Measurements from ENCODE around the gene DPP8. TPM values are rescaled to one million over a fixed set of nuclear protein-coding genes. Genes with fewer than 3 reads are reported as not detected.
"Not testable (repeated sequence)": the region's sequence is repeated elsewhere in the genome, so short reads cannot be mapped to it uniquely, and the experiment has no call there.

The DPP8 gene
- total RNA-seq, 1 experiment from 2014 or later = 22.9 TPM

- no peak overlapping the region for H3K27ac Mint-ChIP-seq (ENCODE audit: unreplicated experiment)
- H3K4me3 Mint-ChIP-seq (ENCODE audit: unreplicated experiment) = no peak overlapping the region
- BruUV-seq (replicated peaks) = no TSS peak
- H3K36me3 ChIP-seq (ENCODE audit: control insufficient read depth, insufficient read depth, low read length) = no peaks in the 10 kb centered on the region; the same call in 1 of the 2 replicates
- no peaks in the 10 kb centered on the region for H3K9me3 ChIP-seq
- intact Hi-C loops (cut with micrococcal nuclease; ENCODE audit: unreplicated experiment) = no loop called here
- no peak for DNase-seq
- TF ChIP-seq CTCF (IDR thresholded peaks at IDR 0.05; ENCODE audit: insufficient read depth in 1 of 2, low read depth in 1 of 2, low read length in 1 of 2, severe bottlenecking in 1 of 2, unreplicated experiment in 1 of 2) = no peak
- no peaks in the 10 kb centered on the region for H3K4me1 Mint-ChIP-seq (ENCODE audit: low read depth, unreplicated experiment)
- H3K9me3 Mint-ChIP-seq (ENCODE audit: unreplicated experiment) = no peaks in the 10 kb centered on the region
- CTCF ChIA-PET = no interaction called here
- POLR2A ChIA-PET = no interaction called here
- no peaks in the 10 kb centered on the region for H3K4me1 ChIP-seq
- H3K36me3 Mint-ChIP-seq (ENCODE audit: insufficient read depth, unreplicated experiment) = peaks cover 39% of the 10 kb centered on the region
- no peaks in the 10 kb centered on the region for H3K27me3 Mint-ChIP-seq (ENCODE audit: insufficient read depth, unreplicated experiment)
- no peak overlapping the region for H3K4me3 ChIP-seq (ENCODE audit: low read depth, low read length)
- H3K27me3 ChIP-seq (replicated peaks; ENCODE audit: control insufficient read depth, insufficient read depth, low read length) = no peaks in the 10 kb centered on the region
Observed at GRCh38 chr15:65553691-65554090, 36.2 kb upstream of the DPP8 start.

- BruUV-seq (replicated peaks); POLR2A ChIA-PET; H3K4me1 ChIP-seq; H3K27ac Mint-ChIP-seq (ENCODE audit: unreplicated experiment); DNase-seq; H3K4me1 Mint-ChIP-seq (ENCODE audit: low read depth, unreplicated experiment); H3K36me3 ChIP-seq (ENCODE audit: control insufficient read depth, insufficient read depth, low read length); H3K9me3 ChIP-seq; H3K4me3 Mint-ChIP-seq (ENCODE audit: unreplicated experiment); H3K27me3 ChIP-seq (replicated peaks; ENCODE audit: control insufficient read depth, insufficient read depth, low read length); H3K9me3 Mint-ChIP-seq (ENCODE audit: unreplicated experiment); H3K4me3 ChIP-seq (ENCODE audit: low read depth, low read length); intact Hi-C loops (cut with micrococcal nuclease; ENCODE audit: unreplicated experiment); H3K27me3 Mint-ChIP-seq (ENCODE audit: insufficient read depth, unreplicated experiment); CTCF ChIA-PET: not testable (repeated sequence)
- H3K36me3 Mint-ChIP-seq (ENCODE audit: insufficient read depth, unreplicated experiment) = peaks cover 30% of the 10 kb centered on the region
Observed at GRCh38 chr15:65552851-65553250, 35.4 kb upstream of the DPP8 start.

- H3K36me3 ChIP-seq (ENCODE audit: control insufficient read depth, insufficient read depth, low read length) = no peaks in the 10 kb centered on the region; the same call in 1 of the 2 replicates
- H3K27ac Mint-ChIP-seq (ENCODE audit: unreplicated experiment) = no peak overlapping the region
- no peaks in the 10 kb centered on the region for H3K4me1 ChIP-seq
- no peak overlapping the region for H3K4me3 ChIP-seq (ENCODE audit: low read depth, low read length)
- ChIA-PET POLR2A (no interaction called here), CTCF (no interaction called here)
- peaks cover 17% of the 10 kb centered on the region for H3K36me3 Mint-ChIP-seq (ENCODE audit: insufficient read depth, unreplicated experiment)
- no peak for TF ChIP-seq CTCF (IDR thresholded peaks at IDR 0.05; ENCODE audit: insufficient read depth in 1 of 2, low read depth in 1 of 2, low read length in 1 of 2, severe bottlenecking in 1 of 2, unreplicated experiment in 1 of 2)
- no peak overlapping the region for H3K4me3 Mint-ChIP-seq (ENCODE audit: unreplicated experiment)
- intact Hi-C loops (cut with micrococcal nuclease; ENCODE audit: unreplicated experiment) = no loop called here
- DNase-seq = no peak
- BruUV-seq (replicated peaks) = no TSS peak
- H3K27me3 Mint-ChIP-seq (ENCODE audit: insufficient read depth, unreplicated experiment) = no peaks in the 10 kb centered on the region
- no peaks in the 10 kb centered on the region for H3K27me3 ChIP-seq (replicated peaks; ENCODE audit: control insufficient read depth, insufficient read depth, low read length)
- H3K9me3 Mint-ChIP-seq (ENCODE audit: unreplicated experiment) = no peaks in the 10 kb centered on the region
- no peaks in the 10 kb centered on the region for H3K9me3 ChIP-seq
- H3K4me1 Mint-ChIP-seq (ENCODE audit: low read depth, unreplicated experiment) = no peaks in the 10 kb centered on the region
Observed at GRCh38 chr15:65551183-65551582, 33.7 kb upstream of the DPP8 start.

GRCh38 chr15:65550681-65551098, 33.2 kb upstream of the DPP8 start:
- Mint-ChIP-seq H3K27me3 (ENCODE audit: insufficient read depth, unreplicated experiment) (no peaks in the 10 kb centered on the region), H3K9me3 (ENCODE audit: unreplicated experiment) (no peaks in the 10 kb centered on the region), H3K4me3 (ENCODE audit: unreplicated experiment) (no peak overlapping the region), H3K4me1 (ENCODE audit: low read depth, unreplicated experiment) (no peaks in the 10 kb centered on the region), H3K27ac (ENCODE audit: unreplicated experiment) (no peak overlapping the region), H3K36me3 (ENCODE audit: insufficient read depth, unreplicated experiment) (peaks cover 16% of the 10 kb centered on the region)
- intact Hi-C loops (cut with micrococcal nuclease; ENCODE audit: unreplicated experiment) = no loop called here
- CTCF ChIA-PET = no interaction called here
- H3K4me3 ChIP-seq (ENCODE audit: low read depth, low read length) = no peak overlapping the region
- no TSS peak for BruUV-seq (replicated peaks)
- no peaks in the 10 kb centered on the region; the same call in 1 of the 2 replicates for H3K36me3 ChIP-seq (ENCODE audit: control insufficient read depth, insufficient read depth, low read length)
- no peak for TF ChIP-seq CTCF (IDR thresholded peaks at IDR 0.05; ENCODE audit: insufficient read depth in 1 of 2, low read depth in 1 of 2, low read length in 1 of 2, severe bottlenecking in 1 of 2, unreplicated experiment in 1 of 2)
- H3K9me3 ChIP-seq = no peaks in the 10 kb centered on the region
- POLR2A ChIA-PET = no interaction called here
- no peaks in the 10 kb centered on the region for H3K4me1 ChIP-seq
- H3K27me3 ChIP-seq (replicated peaks; ENCODE audit: control insufficient read depth, insufficient read depth, low read length) = no peaks in the 10 kb centered on the region
- DNase-seq = no peak

GRCh38 chr15:65549288-65549687, 31.8 kb upstream of the DPP8 start:
- POLR2A ChIA-PET = interaction anchor here (0.6 kb wide), 1 partner anchor 25 kb away, joined by 5 read pairs; no protein-coding TSS in a partner anchor
- H3K9me3 Mint-ChIP-seq (ENCODE audit: unreplicated experiment); H3K4me1 Mint-ChIP-seq (ENCODE audit: low read depth, unreplicated experiment); DNase-seq; H3K27ac Mint-ChIP-seq (ENCODE audit: unreplicated experiment); H3K36me3 ChIP-seq (ENCODE audit: control insufficient read depth, insufficient read depth, low read length); H3K27me3 Mint-ChIP-seq (ENCODE audit: insufficient read depth, unreplicated experiment); H3K27me3 ChIP-seq (replicated peaks; ENCODE audit: control insufficient read depth, insufficient read depth, low read length); H3K4me3 ChIP-seq (ENCODE audit: low read depth, low read length); H3K4me3 Mint-ChIP-seq (ENCODE audit: unreplicated experiment); intact Hi-C loops (cut with micrococcal nuclease; ENCODE audit: unreplicated experiment); H3K4me1 ChIP-seq; CTCF ChIA-PET; H3K9me3 ChIP-seq; BruUV-seq (replicated peaks): not testable (repeated sequence)
- peaks cover 13% of the 10 kb centered on the region for H3K36me3 Mint-ChIP-seq (ENCODE audit: insufficient read depth, unreplicated experiment)
